ENCODE results near the gene ZBTB12.

DNA sequence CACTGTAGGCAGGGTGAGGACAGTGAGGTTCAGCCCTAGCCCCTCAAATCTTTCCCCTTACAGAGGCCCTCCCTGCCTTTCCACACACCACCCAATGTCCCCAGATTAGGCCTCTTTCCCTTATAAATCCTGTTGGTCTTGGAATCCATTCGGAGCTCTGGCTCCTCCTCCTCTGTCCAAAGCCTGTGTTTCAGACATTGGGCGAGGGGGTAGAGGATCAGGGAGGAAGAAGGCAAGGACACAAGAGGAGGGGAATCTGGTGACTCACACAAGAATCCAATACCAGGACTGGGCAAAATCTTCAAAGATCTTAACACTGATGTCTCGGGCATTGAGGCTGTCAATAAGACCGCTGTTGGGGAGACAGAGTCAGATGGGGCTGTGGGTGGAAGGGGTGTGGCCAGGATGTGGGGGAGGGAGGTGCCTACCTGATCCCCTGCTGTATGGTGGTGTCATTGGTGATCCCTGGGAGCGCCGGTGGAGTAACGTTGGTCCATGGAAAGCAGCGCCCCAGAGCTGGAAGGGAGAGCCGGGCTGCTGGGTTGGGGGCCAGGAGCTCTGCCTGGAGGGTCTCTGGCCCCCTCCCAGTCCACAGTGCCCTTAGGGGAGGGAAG is 30.7 kb downstream of the ZBTB12 start:
- TF ChIP-seq POLR2A (IDR thresholded peaks at IDR 0.05; ENCODE audit: low read length) (no peak), GATA1 (IDR thresholded peaks at IDR 0.05; ENCODE audit: low read depth, low read length) (no peak)
